HUES6 (cell line): ENCODE results near the gene SPARC.
A peak's percentile ranks its signal among the peaks of the same experiment; 100 is the strongest.
"Not testable (repeated sequence)": the region's sequence is repeated elsewhere in the genome, so short reads cannot be mapped to it uniquely, and the experiment has no call there.

ENCODE experiments used
- H3K27ac ChIP-seq: 2 replicates; pipeline ENCODE4 v1.7.0; 2013; ENCODE audit warnings: low read depth, mild to moderate bottlenecking, low read length, inconsistent platforms
- H3K27me3 ChIP-seq: 2 replicates; pipeline ENCODE4 v1.6.1; 2013; ENCODE audit warnings: low read length; ENCODE audit not compliant: control insufficient read depth, insufficient read depth
- H3K36me3 ChIP-seq: 2 replicates; pipeline ENCODE4 v1.6.1; 2013; ENCODE audit warnings: low read length; ENCODE audit not compliant: control insufficient read depth, insufficient read depth
- H3K4me1 ChIP-seq: 2 replicates; pipeline ENCODE4 v1.6.1; 2013; ENCODE audit warnings: low read length; ENCODE audit not compliant: control insufficient read depth, insufficient read depth
- H3K4me3 ChIP-seq: 2 replicates; pipeline ENCODE4 v1.5.1; 2013; ENCODE audit warnings: low read depth, low read length
- H3K9ac ChIP-seq: one replicate; pipeline ENCODE4 v1.6.1; 2013; ENCODE audit warnings: mild to moderate bottlenecking, low read length
- H3K9me3 ChIP-seq: 2 replicates; pipeline ENCODE4 v1.6.1; 2013; ENCODE audit warnings: low read depth, low read length; ENCODE audit not compliant: control insufficient read depth, insufficient read depth

The SPARC gene

DNA sequence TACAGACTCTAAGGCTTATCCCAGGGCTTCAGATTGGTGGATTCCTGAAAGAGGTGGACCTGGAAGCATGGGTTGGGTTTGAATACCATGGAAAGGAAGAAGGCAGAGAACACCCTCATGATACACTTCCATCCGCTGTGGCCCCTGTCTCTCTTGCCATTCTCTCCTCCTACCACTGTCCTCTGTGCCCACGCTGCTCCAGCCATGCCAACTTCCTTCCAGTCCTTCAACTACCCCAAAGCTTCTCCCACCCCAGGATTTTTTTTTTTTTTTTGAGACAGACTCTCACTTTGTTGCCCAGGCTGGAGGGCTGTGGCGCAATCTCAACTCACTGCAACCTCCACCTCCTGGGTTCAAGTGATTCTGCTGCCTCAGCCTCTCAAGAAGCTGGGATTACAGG lies 1.7 kb upstream of the SPARC start:
- Histone ChIP-seq H3K27me3 (no peaks in the 10 kb centered on the region), H3K9ac (no peak overlapping the region), H3K4me1 (peaks cover 29% of the 10 kb centered on the region)

DNA sequence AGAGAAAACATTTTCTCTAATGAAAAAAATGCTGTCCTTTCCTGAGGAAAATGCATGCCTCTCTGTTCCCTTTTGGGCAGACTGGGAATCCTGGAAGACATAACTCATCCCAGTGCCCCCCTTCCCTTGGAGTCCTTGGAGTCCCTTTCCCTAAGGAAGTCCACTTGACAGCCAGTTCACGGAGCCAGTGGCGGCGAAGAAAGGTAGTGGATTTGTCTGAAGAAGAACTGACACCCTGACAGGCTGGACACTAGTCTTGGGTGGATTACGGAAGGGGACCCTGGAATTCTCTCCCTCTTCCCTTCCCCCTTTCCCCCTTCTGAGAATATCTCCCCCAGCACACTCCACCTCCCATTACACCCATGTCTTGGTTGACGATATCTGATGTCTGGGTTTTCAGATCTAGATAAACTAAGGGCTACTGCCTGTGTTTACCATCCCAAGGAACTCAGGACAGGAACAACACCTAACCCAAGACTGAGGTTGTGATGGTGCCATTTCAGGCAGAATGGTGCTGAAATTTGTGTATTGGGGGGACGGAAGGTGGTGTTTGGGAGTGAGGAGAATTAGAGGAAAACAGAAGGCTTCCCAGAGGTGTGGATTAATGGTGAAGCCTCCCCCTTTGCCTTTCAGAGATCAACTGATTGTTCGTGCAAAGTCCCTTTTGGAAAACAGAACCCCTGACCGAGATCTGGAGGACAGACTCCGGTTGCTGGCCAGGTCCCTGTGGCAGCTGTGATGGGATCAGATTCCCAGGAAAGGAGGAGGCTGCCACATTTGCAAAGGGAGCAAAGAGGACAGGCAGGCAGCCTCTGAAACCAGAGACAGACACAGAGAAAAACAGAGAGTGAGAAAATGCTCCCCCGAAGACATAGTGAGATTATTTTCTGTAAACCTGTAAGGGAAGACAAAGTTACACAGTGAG lies 704 bp downstream of the SPARC start:
- Histone ChIP-seq H3K36me3 (peaks cover 21% of the 10 kb centered on the region; the same call in 1 of the 2 replicates), H3K9me3 (no peaks in the 10 kb centered on the region), H3K27me3 (no peaks in the 10 kb centered on the region), H3K27ac (peak overlapping the region; percentile 84; the same call in 1 of the 2 replicates), H3K4me3 (peak overlapping the region; percentile 93), H3K9ac (peak overlapping the region; percentile 92), H3K4me1 (peaks cover 35% of the 10 kb centered on the region)

More for the DNA sequence above, 1.7 kb upstream of the SPARC start:
- Histone ChIP-seq H3K4me3 (no peak overlapping the region), H3K36me3 (peaks cover 4% of the 10 kb centered on the region; the same call in 1 of the 2 replicates), H3K9me3 (no peaks in the 10 kb centered on the region), H3K27ac (no peak overlapping the region)

DNA sequence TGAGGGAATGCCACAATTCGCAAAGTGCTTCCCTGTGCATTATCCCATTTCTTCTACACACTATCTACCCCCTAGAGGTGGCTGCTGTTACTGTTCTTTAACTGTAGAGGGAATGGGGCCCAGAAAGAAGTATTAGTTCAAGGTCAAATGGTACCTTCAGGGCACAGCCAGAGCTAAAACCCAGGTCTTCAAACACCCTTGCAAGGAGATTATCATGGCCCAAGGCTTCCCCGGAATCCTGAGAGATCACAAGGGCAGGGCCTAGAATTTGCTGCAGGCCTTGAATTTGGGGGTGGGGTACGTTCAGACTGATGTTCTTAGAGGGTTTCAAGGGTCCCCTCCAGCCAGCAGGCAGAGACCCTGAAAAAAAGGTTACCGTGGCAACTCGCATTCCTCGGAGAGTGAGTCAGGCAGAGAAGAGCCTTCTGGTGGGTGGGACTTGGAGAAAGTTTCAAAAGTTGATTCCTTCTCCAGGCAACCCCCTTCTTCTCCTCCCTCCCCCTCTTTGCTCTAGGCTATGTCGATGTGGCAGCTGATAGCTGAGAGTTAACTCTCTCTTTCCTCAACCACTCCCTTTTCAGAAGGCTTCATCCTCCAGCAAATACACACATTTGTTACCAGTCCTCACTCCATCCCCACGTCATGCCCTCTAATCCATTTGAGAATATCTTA lies 1.9 kb downstream of the SPARC start:
- no peaks in the 10 kb centered on the region for H3K9me3 ChIP-seq
- H3K4me1 ChIP-seq = peaks cover 38% of the 10 kb centered on the region
- H3K27me3 ChIP-seq = no peaks in the 10 kb centered on the region
- H3K36me3 ChIP-seq = peaks cover 22% of the 10 kb centered on the region; the same call in 1 of the 2 replicates
- H3K4me3 ChIP-seq = peak overlapping the region; percentile 93
- peak overlapping the region; percentile 92 for H3K9ac ChIP-seq
- H3K27ac ChIP-seq = peak overlapping the region; percentile 84

DNA sequence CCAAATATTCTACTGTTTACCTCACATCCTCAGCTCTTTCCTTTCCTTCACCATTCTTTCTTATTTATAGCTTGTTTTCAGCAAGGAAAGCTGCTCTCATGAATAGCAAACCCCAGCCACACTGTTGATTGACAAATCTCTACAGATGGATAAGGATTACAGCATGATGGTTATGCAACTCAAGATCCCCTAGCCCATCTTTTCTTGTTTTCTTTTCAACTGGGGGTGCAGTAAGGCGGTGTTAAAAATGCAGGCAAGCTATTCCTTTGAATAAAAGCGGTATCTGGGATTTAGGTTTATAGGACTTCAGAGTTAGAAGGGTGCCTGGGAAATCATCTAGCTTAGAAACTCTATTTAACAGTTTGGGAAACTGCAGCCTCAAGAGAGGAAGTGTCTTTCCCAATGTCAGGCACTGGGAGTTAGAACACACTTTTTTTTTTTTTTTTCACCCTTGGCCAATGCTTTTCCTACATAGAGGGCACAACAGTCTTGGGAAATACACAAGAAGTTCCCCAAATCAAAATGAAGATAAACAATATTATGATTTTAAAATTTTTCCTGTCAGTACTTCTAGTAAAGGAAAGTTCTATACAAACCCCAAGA lies 2.6 kb downstream of the SPARC start:
- H3K4me3 ChIP-seq = peak overlapping the region; percentile 93; the same call in 1 of the 2 replicates
- H3K9ac ChIP-seq = no peak overlapping the region
- no peaks in the 10 kb centered on the region for H3K9me3 ChIP-seq
- H3K36me3 ChIP-seq = peaks cover 22% of the 10 kb centered on the region; the same call in 1 of the 2 replicates
- H3K27me3 ChIP-seq = no peaks in the 10 kb centered on the region
- H3K27ac ChIP-seq = peak overlapping the region; percentile 84
- peaks cover 38% of the 10 kb centered on the region for H3K4me1 ChIP-seq

DNA sequence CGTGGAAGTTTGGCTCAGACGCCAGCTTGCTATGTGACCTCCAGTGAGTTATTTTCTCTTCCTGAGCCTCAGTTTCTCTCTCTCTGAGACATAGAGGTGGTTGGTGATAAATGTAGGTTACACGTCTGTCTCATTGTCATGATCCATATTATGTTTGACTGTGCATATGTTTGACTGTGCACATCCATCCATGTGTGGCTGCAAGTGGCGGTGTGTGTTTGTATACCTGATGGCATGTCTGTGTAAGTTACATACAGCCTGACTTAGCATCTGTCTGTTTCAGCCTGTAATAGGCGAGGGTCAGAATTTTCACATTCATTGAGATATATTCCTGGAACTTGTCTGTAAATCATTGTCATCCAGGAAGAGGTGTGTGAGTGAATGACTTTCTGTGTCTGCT lies 3.3 kb downstream of the SPARC start:
- H3K9me3 ChIP-seq = no peaks in the 10 kb centered on the region
- H3K36me3 ChIP-seq = peaks cover 22% of the 10 kb centered on the region; the same call in 1 of the 2 replicates
- peak overlapping the region; percentile 3 for H3K9ac ChIP-seq
- no peaks in the 10 kb centered on the region for H3K27me3 ChIP-seq
- H3K27ac ChIP-seq = no peak overlapping the region
- H3K4me1 ChIP-seq = peaks cover 45% of the 10 kb centered on the region
- H3K4me3 ChIP-seq = no peak overlapping the region

DNA sequence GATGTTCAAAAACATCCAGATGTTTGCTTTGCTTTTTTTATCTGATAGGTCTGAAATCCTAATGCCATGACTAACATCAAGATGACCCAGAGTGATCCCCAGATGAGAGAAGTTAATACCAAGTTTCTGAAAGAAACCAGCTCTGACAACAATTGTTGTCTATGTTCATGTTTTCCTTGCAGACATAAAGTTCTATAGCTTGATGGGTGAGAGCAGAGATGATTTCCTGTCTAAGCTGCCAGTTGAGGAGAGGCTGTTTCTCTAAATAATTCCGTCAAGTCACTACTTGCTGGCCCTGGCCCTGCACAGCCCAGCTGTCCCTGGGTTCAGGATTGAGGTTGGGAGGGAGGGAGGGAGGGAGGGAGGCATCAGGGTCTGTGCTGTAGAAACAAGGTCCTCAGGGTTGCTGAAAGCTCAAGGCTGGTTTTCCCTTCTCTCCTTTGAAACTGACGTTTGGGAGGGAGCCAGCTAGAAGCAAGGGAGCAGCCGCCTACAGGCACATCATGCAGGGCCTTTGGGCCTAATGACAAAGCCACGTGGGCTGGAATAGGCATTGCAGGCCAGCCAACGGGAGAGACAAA lies 3.9 kb downstream of the SPARC start:
- H3K4me1 ChIP-seq = peaks cover 51% of the 10 kb centered on the region
- peaks cover 22% of the 10 kb centered on the region; the same call in 1 of the 2 replicates for H3K36me3 ChIP-seq
- no peaks in the 10 kb centered on the region for H3K27me3 ChIP-seq
- H3K9ac ChIP-seq = no peak overlapping the region
- H3K4me3 ChIP-seq = no peak overlapping the region
- no peaks in the 10 kb centered on the region for H3K9me3 ChIP-seq
- H3K27ac ChIP-seq = no peak overlapping the region

DNA sequence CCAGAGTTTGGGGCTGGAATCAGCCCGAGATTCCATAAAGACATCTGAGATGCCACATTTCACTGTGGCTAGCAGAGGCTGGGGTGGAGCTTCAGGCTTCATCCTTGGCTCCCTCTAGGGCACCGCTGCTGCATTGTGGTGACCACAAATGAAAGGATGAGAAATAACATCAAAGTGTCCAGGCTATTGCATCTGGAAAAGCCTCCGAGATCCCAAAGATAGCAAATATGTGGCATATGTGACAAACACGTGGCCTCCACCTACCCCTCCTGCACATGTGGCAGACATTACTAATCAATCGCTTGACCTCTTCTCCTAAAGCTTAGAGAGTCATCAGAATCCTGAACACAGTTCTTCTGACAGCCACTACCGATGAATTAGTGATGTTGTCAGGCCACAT lies 4.5 kb downstream of the SPARC start:
- no peaks in the 10 kb centered on the region for H3K9me3 ChIP-seq
- no peak overlapping the region for H3K4me3 ChIP-seq
- no peak overlapping the region for H3K9ac ChIP-seq
- H3K27me3 ChIP-seq = no peaks in the 10 kb centered on the region
- H3K36me3 ChIP-seq = peaks cover 22% of the 10 kb centered on the region; the same call in 1 of the 2 replicates
- H3K4me1 ChIP-seq = peaks cover 54% of the 10 kb centered on the region
- H3K27ac ChIP-seq = no peak overlapping the region

DNA sequence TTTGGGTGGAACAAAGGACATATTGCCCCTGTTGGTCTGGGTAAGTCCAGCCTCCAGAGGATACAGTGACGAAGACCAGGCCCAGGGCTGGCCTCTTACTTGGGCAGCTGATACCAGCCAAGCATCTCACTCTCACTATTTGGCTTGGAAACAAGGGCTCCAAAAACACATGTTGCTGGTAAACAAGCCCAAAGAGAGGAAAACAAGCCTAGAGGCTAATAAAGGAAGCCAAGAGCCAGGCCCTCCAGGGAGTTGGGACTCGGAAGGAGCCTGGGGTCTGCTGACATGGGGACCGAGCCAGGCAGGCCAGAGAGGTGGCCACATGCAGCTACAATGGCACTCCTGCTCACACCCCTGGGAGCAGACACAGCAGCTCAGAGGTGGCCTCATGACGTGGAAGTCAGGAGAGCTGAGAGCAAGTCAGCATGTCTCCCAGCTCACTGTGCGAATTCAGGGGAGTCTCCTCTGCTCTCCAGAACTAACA lies 5.7 kb downstream of the SPARC start:
- Histone ChIP-seq H3K9ac (peak overlapping the region; percentile 52), H3K9me3 (no peaks in the 10 kb centered on the region), H3K4me3 (no peak overlapping the region), H3K36me3 (peaks cover 22% of the 10 kb centered on the region; the same call in 1 of the 2 replicates), H3K27me3 (no peaks in the 10 kb centered on the region), H3K4me1 (peaks cover 62% of the 10 kb centered on the region), H3K27ac (no peak overlapping the region)

DNA sequence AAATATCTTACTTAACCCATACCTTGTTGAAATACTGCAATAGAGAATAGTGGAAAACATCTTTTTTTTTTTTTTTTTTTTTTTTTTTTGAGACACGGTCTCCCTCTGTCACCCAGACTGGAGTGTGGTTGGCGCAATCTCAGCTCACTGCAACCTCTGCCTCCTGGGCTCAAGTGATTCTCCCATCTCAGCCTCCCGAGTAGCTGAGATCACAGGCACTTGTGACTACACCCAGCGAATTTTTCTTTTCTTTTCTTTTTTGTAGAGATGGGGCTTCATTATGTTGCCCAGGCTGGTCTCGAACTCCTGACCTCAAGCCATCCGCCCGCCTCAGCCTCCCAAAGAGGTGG lies 6.6 kb downstream of the SPARC start:
- not testable (repeated sequence) for H3K9ac ChIP-seq, H3K4me3 ChIP-seq

DNA sequence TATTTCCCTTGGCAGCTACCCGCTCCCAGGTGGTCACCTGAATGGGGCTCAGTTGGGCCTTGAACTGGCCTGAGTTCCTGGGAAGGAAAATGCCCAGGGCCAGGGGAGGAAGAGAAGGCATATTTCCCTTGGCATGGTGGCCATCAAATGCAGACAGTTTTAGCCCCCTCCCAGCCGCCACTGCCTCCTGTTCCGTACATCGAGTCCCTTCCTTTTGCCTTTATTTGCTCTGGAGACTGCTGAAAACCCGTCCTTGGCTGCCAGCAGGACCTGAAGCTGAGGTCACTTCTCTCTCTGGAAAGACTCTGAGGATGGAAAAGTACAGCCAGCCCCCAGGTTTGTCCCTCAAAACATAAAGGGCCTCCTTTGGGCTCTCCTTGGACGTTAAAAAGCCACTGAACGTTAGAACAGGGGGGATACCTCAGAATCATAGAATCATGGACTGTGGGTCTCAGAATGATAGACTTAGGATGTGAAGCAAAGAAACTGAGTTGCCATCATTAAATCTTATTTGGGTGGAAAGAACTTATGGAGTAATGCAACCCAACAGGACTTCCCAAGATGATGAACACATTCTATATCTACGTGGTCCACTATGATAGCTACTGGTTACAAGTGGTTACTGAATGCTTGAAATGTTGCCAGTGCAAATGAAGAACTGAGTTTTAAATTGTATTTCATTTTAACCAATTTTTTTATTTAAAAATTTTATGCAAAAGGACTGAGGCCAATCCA lies 7.1 kb downstream of the SPARC start:
- H3K9me3 ChIP-seq = no peaks in the 10 kb centered on the region
- no peaks in the 10 kb centered on the region for H3K27me3 ChIP-seq
- no peak overlapping the region for H3K27ac ChIP-seq
- no peak overlapping the region for H3K9ac ChIP-seq
- no peak overlapping the region for H3K4me3 ChIP-seq
- H3K36me3 ChIP-seq = peaks cover 34% of the 10 kb centered on the region
- peaks cover 63% of the 10 kb centered on the region for H3K4me1 ChIP-seq

More for the DNA sequence above, 6.6 kb downstream of the SPARC start:
- not testable (repeated sequence) for H3K27ac ChIP-seq, H3K9me3 ChIP-seq, H3K27me3 ChIP-seq
- peaks cover 28% of the 10 kb centered on the region for H3K36me3 ChIP-seq
- peaks cover 64% of the 10 kb centered on the region for H3K4me1 ChIP-seq
